ENCODE data around the gene EGFLAM.
"Not testable (repeated sequence)": the region's sequence is repeated elsewhere in the genome, so short reads cannot be mapped to it uniquely, and the experiment has no call there.

EGFLAM gene

DNA sequence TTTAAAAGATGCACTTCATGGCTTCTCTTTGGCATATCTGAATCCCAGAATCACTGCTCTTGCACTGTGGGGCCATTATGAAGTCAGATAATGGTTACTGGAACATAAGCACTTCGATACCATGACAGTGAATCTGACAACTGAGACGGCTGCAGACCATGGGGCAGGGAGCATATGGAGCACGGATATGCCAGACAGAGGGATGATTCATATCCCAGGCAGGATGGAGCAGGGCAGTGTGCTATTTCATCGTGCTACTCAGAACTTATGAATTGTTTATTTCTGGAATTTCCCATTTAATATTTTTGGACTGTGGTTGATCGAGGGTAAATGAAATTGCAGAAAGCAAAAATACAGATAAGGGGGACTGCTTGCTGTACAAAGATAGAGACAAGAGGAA is 145.0 kb downstream of the EGFLAM start:
- H3K9me3 ChIP-seq (ENCODE audit: control insufficient read depth, low read length) = peaks cover 11% of the 10 kb centered on the region
- DNase-seq (ENCODE audit: low read depth) = peak; percentile 13
- no peaks in the 10 kb centered on the region for H3K27me3 ChIP-seq (replicated peaks; ENCODE audit: control insufficient read depth, insufficient read depth, low read length)
- no peaks in the 10 kb centered on the region for H3K4me1 ChIP-seq (ENCODE audit: control insufficient read depth, insufficient read depth, low read length)
- H3K4me3 ChIP-seq (ENCODE audit: low read length) = no peak overlapping the region
- H3K9ac ChIP-seq (ENCODE audit: low read length) = no peak overlapping the region
- no peaks in the 10 kb centered on the region for H3K36me3 ChIP-seq (ENCODE audit: control insufficient read depth, insufficient read depth, low read length, severe bottlenecking)

DNA sequence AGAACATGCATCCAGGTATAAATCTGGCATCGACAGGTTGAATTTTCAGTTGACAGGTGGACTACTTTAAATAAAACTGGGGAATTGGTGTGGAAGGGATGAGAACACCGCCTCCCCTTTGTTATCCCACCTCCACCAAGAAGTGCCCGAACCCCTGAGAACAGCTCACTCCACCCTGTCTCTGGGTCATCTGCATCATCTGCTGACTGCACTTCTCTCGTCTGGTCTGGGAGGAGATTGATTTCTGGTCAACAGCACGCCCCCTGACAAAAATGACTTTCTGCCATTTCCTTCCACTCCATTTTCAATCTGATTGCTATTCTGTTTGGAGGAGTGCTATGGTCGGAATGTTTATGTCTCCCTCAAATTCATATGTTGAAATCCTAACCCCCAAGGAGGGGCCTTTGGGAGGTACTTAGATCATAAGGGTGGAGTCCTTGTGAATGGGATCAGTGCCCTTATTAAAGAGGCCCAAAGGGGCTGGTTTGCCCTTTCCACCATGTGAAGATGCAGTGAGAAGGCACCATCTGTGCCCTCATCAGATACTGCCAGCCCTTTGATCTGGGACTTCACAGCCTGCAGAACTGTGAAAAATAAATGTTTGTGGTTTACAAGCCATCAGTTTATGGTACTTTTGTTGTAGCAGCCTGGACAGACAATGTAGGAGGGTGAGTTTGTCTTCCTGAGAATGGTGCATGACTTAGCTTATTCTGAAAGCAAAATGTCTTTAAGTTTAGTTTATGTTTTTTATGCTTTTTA is 145.7 kb downstream of the EGFLAM start:
- Histone ChIP-seq H3K27me3 (replicated peaks; ENCODE audit: control insufficient read depth, insufficient read depth, low read length) (no peaks in the 10 kb centered on the region), H3K36me3 (ENCODE audit: control insufficient read depth, insufficient read depth, low read length, severe bottlenecking) (no peaks in the 10 kb centered on the region), H3K4me1 (ENCODE audit: control insufficient read depth, insufficient read depth, low read length) (no peaks in the 10 kb centered on the region), H3K9me3 (ENCODE audit: control insufficient read depth, low read length) (peaks cover 11% of the 10 kb centered on the region), H3K4me3 (ENCODE audit: low read length) (no peak overlapping the region), H3K9ac (ENCODE audit: low read length) (no peak overlapping the region)
- DNase-seq (ENCODE audit: low read depth) = no peak

DNA sequence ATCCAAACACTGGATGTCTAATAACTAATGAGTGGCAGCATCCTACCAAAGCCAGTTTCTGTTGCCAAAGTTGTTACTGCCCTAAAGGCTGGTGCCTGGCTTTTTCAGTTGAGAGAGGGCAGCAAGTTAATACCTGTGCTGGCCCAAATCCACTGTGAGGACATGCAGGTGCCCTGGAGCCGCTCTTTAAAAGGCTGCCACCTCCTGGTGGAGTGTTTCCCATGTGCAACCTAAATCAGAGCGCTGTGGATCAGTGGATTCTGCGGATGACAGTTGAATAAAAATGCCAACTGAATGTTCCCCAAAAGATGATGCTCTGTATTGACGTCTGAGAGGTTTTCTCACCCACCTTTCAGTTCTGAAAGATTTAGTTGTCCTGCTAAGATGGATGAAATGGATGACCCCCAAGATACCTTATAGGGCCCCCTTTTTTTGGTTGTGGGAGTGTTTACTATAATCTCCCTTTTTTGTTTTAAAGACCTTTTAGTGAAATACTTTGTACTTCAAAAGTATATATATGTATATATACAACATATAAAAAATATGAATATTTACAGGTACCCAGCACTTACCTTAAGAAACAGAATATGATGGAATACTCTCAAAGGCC is 146.4 kb downstream of the EGFLAM start:
- H3K4me1 ChIP-seq (ENCODE audit: control insufficient read depth, insufficient read depth, low read length) = no peaks in the 10 kb centered on the region
- H3K27me3 ChIP-seq (replicated peaks; ENCODE audit: control insufficient read depth, insufficient read depth, low read length) = no peaks in the 10 kb centered on the region
- no peaks in the 10 kb centered on the region for H3K36me3 ChIP-seq (ENCODE audit: control insufficient read depth, insufficient read depth, low read length, severe bottlenecking)
- H3K9ac ChIP-seq (ENCODE audit: low read length) = no peak overlapping the region
- peaks cover 11% of the 10 kb centered on the region for H3K9me3 ChIP-seq (ENCODE audit: control insufficient read depth, low read length)
- DNase-seq (ENCODE audit: low read depth) = no peak
- no peak overlapping the region for H3K4me3 ChIP-seq (ENCODE audit: low read length)

DNA sequence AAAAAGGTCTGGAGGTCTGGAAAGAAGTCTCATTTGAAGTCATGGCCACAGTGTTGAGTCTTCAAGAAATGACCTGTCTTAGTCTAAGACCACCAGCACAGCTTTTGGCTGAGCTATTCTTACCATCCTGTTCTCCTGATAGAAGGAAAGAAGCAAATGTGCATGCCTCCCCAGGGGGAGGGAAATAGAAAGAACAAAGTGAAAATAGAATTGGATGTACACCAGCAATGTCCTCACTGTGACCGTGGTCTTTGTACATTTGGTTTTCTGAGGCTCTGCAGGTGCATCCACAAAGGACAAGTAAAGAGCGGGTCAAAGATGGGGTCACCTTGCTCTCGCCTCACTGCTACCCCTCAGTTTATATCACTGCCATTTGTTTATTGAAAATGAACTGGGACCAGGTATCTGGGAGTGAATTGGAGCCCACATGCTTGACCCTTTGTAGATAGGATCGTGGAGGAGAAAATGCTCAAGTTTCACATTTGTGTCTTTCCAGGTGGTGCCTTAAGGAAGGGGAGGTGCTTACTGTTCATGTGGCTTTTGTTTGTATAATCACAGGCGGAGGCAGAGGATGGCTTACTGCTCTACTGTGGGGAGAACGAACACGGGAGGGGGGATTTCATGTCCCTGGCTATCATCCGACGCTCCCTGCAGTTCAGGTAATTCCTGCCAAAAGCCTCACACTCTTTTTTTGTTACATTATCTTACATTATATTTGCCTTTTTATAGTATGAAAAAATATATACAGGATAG is 150.3 kb downstream of the EGFLAM start:
- no peak for DNase-seq (ENCODE audit: low read depth)

DNA sequence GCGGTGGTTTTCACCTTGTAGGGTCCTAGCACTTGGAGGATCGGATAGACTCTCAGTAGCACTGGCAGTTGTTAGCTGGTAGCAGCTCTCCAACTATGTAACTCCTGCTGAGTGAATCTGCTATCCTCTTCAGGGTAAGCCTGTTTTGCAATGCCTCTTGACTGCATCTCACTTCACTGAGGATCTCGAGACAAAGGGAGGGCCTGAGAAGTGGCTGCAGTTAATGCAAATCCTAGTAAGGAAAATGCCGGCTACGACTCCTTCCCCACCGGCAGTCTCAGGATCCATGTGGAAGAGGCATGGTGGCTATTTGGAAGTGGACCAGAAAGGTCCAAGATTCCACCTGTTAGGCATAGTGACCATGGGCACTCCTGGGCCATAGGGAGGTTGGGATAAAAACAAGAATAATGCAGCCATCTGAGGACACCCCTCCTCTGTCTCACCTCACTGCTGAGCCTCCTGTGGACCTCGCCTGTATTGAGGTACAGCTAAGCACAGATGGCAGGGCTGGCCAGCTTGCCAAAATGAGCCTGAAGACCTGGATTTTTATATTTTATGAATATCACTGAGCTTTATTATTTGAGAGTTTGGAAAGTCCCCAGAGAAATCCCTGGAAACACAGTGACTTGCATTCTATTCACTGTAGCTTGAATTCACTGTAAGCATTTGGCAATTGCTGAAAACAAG is 152.1 kb downstream of the EGFLAM start:
- Histone ChIP-seq H3K9ac (ENCODE audit: low read length) (no peak overlapping the region), H3K27me3 (replicated peaks; ENCODE audit: control insufficient read depth, insufficient read depth, low read length) (no peaks in the 10 kb centered on the region), H3K36me3 (ENCODE audit: control insufficient read depth, insufficient read depth, low read length, severe bottlenecking) (no peaks in the 10 kb centered on the region), H3K4me3 (ENCODE audit: low read length) (no peak overlapping the region), H3K4me1 (ENCODE audit: control insufficient read depth, insufficient read depth, low read length) (peaks cover 12% of the 10 kb centered on the region), H3K9me3 (ENCODE audit: control insufficient read depth, low read length) (peaks cover 6% of the 10 kb centered on the region)
- DNase-seq (ENCODE audit: low read depth) = no peak

More for the DNA sequence above, 150.3 kb downstream of the EGFLAM start:
- H3K36me3 ChIP-seq (ENCODE audit: control insufficient read depth, insufficient read depth, low read length, severe bottlenecking) = no peaks in the 10 kb centered on the region
- no peak overlapping the region for H3K9ac ChIP-seq (ENCODE audit: low read length)
- H3K4me3 ChIP-seq (ENCODE audit: low read length) = no peak overlapping the region
- peaks cover under 1% of the 10 kb centered on the region for H3K4me1 ChIP-seq (ENCODE audit: control insufficient read depth, insufficient read depth, low read length)
- no peaks in the 10 kb centered on the region for H3K27me3 ChIP-seq (replicated peaks; ENCODE audit: control insufficient read depth, insufficient read depth, low read length)
- H3K9me3 ChIP-seq (ENCODE audit: control insufficient read depth, low read length) = peaks cover 11% of the 10 kb centered on the region

DNA sequence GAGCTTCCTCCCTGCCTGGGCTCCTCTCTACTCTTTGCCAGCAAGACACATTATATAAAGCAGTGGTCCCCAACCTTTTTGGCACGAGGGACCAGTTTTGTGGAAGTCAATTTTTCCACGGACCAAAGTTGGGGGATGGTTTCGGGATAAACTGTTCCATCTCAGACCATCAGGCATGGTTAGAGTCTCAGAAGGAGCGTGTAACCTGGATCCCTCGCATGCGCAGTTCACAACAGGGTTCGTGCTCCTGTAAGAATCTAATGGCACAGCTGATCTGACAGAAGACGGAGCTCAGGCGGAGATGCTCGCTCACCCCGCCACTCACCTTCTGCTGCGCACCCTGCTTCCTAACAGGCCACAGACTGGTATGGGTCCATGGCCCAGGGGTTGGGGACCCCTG is 155.3 kb downstream of the EGFLAM start:
- Histone ChIP-seq H3K9me3 (ENCODE audit: control insufficient read depth, low read length) (no peaks in the 10 kb centered on the region), H3K4me1 (ENCODE audit: control insufficient read depth, insufficient read depth, low read length) (peaks cover 37% of the 10 kb centered on the region), H3K36me3 (ENCODE audit: control insufficient read depth, insufficient read depth, low read length, severe bottlenecking) (no peaks in the 10 kb centered on the region), H3K27me3 (replicated peaks; ENCODE audit: control insufficient read depth, insufficient read depth, low read length) (no peaks in the 10 kb centered on the region), H3K4me3 (ENCODE audit: low read length) (no peak overlapping the region), H3K9ac (ENCODE audit: low read length) (no peak overlapping the region)
- DNase-seq (ENCODE audit: low read depth) = no peak

DNA sequence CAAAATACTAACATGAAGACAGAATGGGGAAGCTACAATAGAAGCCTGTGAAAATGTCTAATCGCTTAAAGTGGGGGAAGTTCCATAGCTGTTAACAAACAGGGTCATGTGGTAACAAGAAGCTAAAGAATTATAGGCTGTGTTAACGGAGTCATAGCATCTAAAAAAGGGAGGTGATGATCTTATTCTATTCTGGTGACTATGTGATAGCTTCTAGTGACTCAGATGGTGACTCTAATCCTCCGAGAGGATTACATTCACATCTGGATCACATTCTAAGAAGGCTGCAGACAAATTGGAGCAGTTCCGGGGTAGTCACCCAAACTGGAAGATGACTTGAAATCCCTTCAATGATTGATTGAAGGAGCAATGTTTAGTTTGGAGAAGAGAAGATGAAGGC is 156.0 kb downstream of the EGFLAM start:
- H3K4me1 ChIP-seq (ENCODE audit: control insufficient read depth, insufficient read depth, low read length) = peaks cover 37% of the 10 kb centered on the region
- no peak overlapping the region for H3K9ac ChIP-seq (ENCODE audit: low read length)
- no peaks in the 10 kb centered on the region for H3K9me3 ChIP-seq (ENCODE audit: control insufficient read depth, low read length)
- H3K27me3 ChIP-seq (replicated peaks; ENCODE audit: control insufficient read depth, insufficient read depth, low read length) = no peaks in the 10 kb centered on the region
- DNase-seq (ENCODE audit: low read depth) = peak; percentile 36
- H3K36me3 ChIP-seq (ENCODE audit: control insufficient read depth, insufficient read depth, low read length, severe bottlenecking) = no peaks in the 10 kb centered on the region
- no peak overlapping the region for H3K4me3 ChIP-seq (ENCODE audit: low read length)

DNA sequence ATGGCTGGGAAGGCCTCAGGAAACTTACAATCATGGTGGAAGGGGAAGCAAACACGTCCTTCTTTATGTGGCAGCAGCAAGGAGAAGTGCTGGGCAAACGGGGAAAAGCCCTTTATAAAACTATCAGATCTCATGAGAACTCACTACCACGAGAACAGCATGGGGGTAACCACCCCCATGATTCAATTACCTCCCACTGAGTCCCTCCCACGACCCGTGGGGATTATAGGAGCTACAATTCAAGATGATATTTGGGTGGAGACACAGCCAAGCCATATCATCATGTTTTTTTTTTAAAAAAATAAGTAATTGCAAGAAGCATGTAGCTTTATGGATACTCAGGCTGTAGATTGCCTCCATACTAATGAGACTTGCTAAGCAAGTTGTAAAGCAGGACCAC is 157.4 kb downstream of the EGFLAM start:
- not testable (repeated sequence) for H3K27me3 ChIP-seq (replicated peaks; ENCODE audit: control insufficient read depth, insufficient read depth, low read length); H3K36me3 ChIP-seq (ENCODE audit: control insufficient read depth, insufficient read depth, low read length, severe bottlenecking); H3K9me3 ChIP-seq (ENCODE audit: control insufficient read depth, low read length); H3K4me3 ChIP-seq (ENCODE audit: low read length); DNase-seq (ENCODE audit: low read depth); H3K9ac ChIP-seq (ENCODE audit: low read length)
- H3K4me1 ChIP-seq (ENCODE audit: control insufficient read depth, insufficient read depth, low read length) = peaks cover 46% of the 10 kb centered on the region

DNA sequence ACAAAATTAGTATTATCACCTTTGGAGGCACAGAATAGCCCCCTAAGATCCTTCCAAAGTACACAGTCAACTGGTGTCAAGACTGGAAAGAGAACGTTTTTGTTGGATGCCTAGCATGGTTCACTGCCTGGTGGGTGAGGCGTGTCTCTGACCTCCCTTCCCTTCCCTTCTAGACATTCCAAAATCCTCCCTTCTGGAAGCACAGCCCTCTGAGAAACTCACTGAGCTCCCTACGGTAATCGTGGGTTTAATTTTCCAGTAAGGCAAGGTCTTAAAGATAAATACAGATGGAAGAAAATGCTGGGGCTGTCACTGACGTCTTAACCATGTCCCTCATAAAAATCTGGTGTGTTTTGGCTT is 159.3 kb downstream of the EGFLAM start:
- peak overlapping the region; percentile 0 for H3K9ac ChIP-seq (ENCODE audit: low read length)
- no peak overlapping the region for H3K4me3 ChIP-seq (ENCODE audit: low read length)
- H3K27me3 ChIP-seq (replicated peaks; ENCODE audit: control insufficient read depth, insufficient read depth, low read length) = no peaks in the 10 kb centered on the region
- H3K4me1 ChIP-seq (ENCODE audit: control insufficient read depth, insufficient read depth, low read length) = peaks cover 55% of the 10 kb centered on the region
- no peaks in the 10 kb centered on the region for H3K9me3 ChIP-seq (ENCODE audit: control insufficient read depth, low read length)
- no peaks in the 10 kb centered on the region for H3K36me3 ChIP-seq (ENCODE audit: control insufficient read depth, insufficient read depth, low read length, severe bottlenecking)
- no peak for DNase-seq (ENCODE audit: low read depth)

DNA sequence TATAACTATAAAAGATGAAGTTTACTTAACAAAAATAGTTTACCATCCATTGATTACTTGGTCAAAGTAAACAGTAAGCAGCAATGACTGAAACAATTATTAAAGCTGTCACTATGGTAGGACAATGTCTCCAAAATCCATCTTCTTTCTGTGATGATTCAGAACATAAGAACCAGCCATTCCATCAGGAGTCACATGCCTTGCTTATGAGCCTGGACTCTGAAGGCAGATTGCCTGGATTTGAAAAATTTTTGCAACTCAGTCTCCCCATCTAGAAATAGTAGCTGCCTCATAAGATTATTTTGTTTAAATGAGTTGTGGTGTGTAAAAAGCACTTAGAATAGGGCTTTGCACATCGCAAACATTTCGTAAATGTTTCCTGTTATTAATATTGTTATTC is 161.9 kb downstream of the EGFLAM start:
- peaks cover 50% of the 10 kb centered on the region for H3K4me1 ChIP-seq (ENCODE audit: control insufficient read depth, insufficient read depth, low read length)
- no peaks in the 10 kb centered on the region for H3K9me3 ChIP-seq (ENCODE audit: control insufficient read depth, low read length)
- no peak overlapping the region for H3K9ac ChIP-seq (ENCODE audit: low read length)
- DNase-seq (ENCODE audit: low read depth) = peak; percentile 19
- no peaks in the 10 kb centered on the region for H3K36me3 ChIP-seq (ENCODE audit: control insufficient read depth, insufficient read depth, low read length, severe bottlenecking)
- H3K4me3 ChIP-seq (ENCODE audit: low read length) = peak overlapping the region; percentile 28
- no peaks in the 10 kb centered on the region for H3K27me3 ChIP-seq (replicated peaks; ENCODE audit: control insufficient read depth, insufficient read depth, low read length)
